HepG2 (cell line): ENCODE measurements around the gene SEMA3B. TPM values are rescaled to one million over a fixed set of nuclear protein-coding genes. Genes with fewer than 3 reads are reported as not detected.

ENCODE experiments used
- ADNP ChIP-seq: sonication (generic); formaldehyde crosslinking; IDR thresholded peaks from 2 replicates; pipeline ENCODE4 v1.4.0; 2020; ENCODE audit warnings: missing genetic modification reagents
- ARID2 ChIP-seq: sonication (generic); formaldehyde crosslinking; IDR thresholded peaks from 2 replicates; pipeline ENCODE4 v1.8.1; 2022; ENCODE audit warnings: mild to moderate bottlenecking, missing genetic modification reagents, borderline replicate concordance
- ATF2 ChIP-seq: sonication (generic); formaldehyde crosslinking; IDR thresholded peaks from 2 replicates; pipeline ENCODE4 v1.4.0; 2020; ENCODE audit warnings: missing genetic modification reagents
- ATF7-NPFF ChIP-seq: sonication (generic); formaldehyde crosslinking; IDR thresholded peaks from 2 replicates; pipeline ENCODE4 v1.8.1; 2023; ENCODE audit warnings: mild to moderate bottlenecking, low read depth, missing genetic modification reagents, moderate library complexity
- GTF2F1 ChIP-seq: fragments of 150-350 bp; IDR thresholded peaks from 2 replicates; pipeline ENCODE4 v1.6.1; 2014; ENCODE audit warnings: low read length
- HDAC1 ChIP-seq: sonication (generic); formaldehyde crosslinking; IDR thresholded peaks from 2 replicates; pipeline ENCODE4 v1.5.1; 2020; ENCODE audit warnings: mild to moderate bottlenecking, missing genetic modification reagents
- HNF1A ChIP-seq, 2 experiments: sonication (generic) in 1 of 2; formaldehyde crosslinking in 1 of 2; IDR thresholded peaks; 2 replicates each; pipeline versions ENCODE4 v1.4.0 to v1.6.1; 2016 to 2020; ENCODE audit warnings: borderline replicate concordance in 1 of 2, low read depth in 1 of 2, mild to moderate bottlenecking in 1 of 2, missing genetic modification reagents in 1 of 2
- KLF15 ChIP-seq: sonication (generic); formaldehyde crosslinking; IDR thresholded peaks from 2 replicates; pipeline ENCODE4 v1.8.1; 2023; ENCODE audit warnings: borderline replicate concordance, mild to moderate bottlenecking, inconsistent platforms, missing genetic modification reagents, mixed read lengths
- MED13 ChIP-seq: sonication (generic); formaldehyde crosslinking; IDR thresholded peaks from 2 replicates; pipeline ENCODE4 v1.5.0; 2020; ENCODE audit warnings: missing genetic modification reagents
- NFYB ChIP-seq: sonication (generic); formaldehyde crosslinking; IDR thresholded peaks from 2 replicates; pipeline ENCODE4 v1.4.0; 2020; ENCODE audit warnings: missing genetic modification reagents
- ONECUT2 ChIP-seq: sonication (generic); formaldehyde crosslinking; IDR thresholded peaks from 2 replicates; pipeline ENCODE4 v1.4.0; 2020; ENCODE audit warnings: missing genetic modification reagents
- POLR2G ChIP-seq: fragments of 200-400 bp; formaldehyde crosslinking; IDR thresholded peaks from 2 replicates; pipeline ENCODE4 v1.6.1; 2018; ENCODE audit warnings: mild to moderate bottlenecking, low read depth, low read length, moderate library complexity
- PRPF4 ChIP-seq: fragments of 200-400 bp; formaldehyde crosslinking; IDR thresholded peaks from 2 replicates; pipeline ENCODE4 v1.6.1; 2016; ENCODE audit warnings: low read length, low read depth; ENCODE audit not compliant: poor library complexity, severe bottlenecking
- RXRA ChIP-seq: sonication (generic); formaldehyde crosslinking; IDR thresholded peaks from 2 replicates; pipeline ENCODE4 v1.5.1; 2020; ENCODE audit warnings: missing genetic modification reagents
- SAFB2 ChIP-seq: sonication (generic); formaldehyde crosslinking; IDR thresholded peaks from 2 replicates; pipeline ENCODE4 v1.5.1; 2020; ENCODE audit warnings: missing genetic modification reagents, low read depth, mild to moderate bottlenecking, borderline replicate concordance
- SATB2 ChIP-seq: sonication (generic); formaldehyde crosslinking; IDR thresholded peaks from 2 replicates; pipeline ENCODE4 v1.5.0; 2020; ENCODE audit warnings: missing genetic modification reagents
- SRSF4 ChIP-seq: fragments of 200-400 bp; formaldehyde crosslinking; IDR thresholded peaks from one replicate; pipeline ENCODE4 v1.6.1; 2018; ENCODE audit warnings: mild to moderate bottlenecking, low read depth, low read length, moderate library complexity; ENCODE audit not compliant: poor library complexity, severe bottlenecking
- TP53 ChIP-seq: sonication (generic); formaldehyde crosslinking; conservative IDR thresholded peaks from 2 replicates; pipeline ENCODE4 v1.4.0; 2020; ENCODE audit warnings: missing genetic modification reagents
- ZBTB25 ChIP-seq: IDR thresholded peaks from 2 replicates; pipeline ENCODE4 v1.6.1; 2018; ENCODE audit warnings: missing genetic modification reagents
- ZFP91 ChIP-seq: sonication (generic); formaldehyde crosslinking; IDR thresholded peaks from 2 replicates; pipeline ENCODE4 v1.9.0; 2022; ENCODE audit warnings: missing genetic modification reagents, mild to moderate bottlenecking, borderline replicate concordance
- ZNF124 ChIP-seq: sonication (generic); formaldehyde crosslinking; IDR thresholded peaks from 2 replicates; pipeline ENCODE4 v1.4.0; 2020; ENCODE audit warnings: missing genetic modification reagents
- polyA plus RNA-seq, 8 experiments: library from polyadenylated mRNA; depleted of rRNA in 3 of 8; stranded (reverse) in 7 of 8; unstranded in 1 of 8; fragments of >200 nt; fragmentation: Illumina TruSeq in 4 of 8; extraction: Trizol in 4 of 8; gene quantifications; 2 replicates each; pipeline versions ENCODE4 v1.2.1 to v1.2.3, GENCODE V29; 2011 to 2016; ENCODE audit warnings: low read depth in 4 of 8, missing spikeins in 1 of 8, mixed read lengths in 1 of 8; ENCODE audit not compliant: insufficient read depth in 1 of 8
- total RNA-seq, 5 experiments: library from RNA; depleted of rRNA; stranded (reverse); fragments of >200 nt; fragmentation: Illumina TruSeq; extraction: Trizol; gene quantifications; 2 replicates each; pipeline ENCODE4 v1.2.3, GENCODE V29; 2016; ENCODE audit warnings: low read depth in 1 of 5

The SEMA3B gene
- total and polyA plus RNA-seq, 2 of the 13 experiments (the other 11 are each of a cell fraction or from before 2014, with no cell fraction given), result 93.2 to 158 TPM

- TF ChIP-seq NFYB, result no peak
- no peak for TF ChIP-seq ARID2 (CRISPR knock-in tag)
- no peak for TF ChIP-seq KLF15
- TF ChIP-seq SAFB2, result no peak; the same call in 1 of the 2 replicates
- no peak for TF ChIP-seq ONECUT2 (CRISPR knock-in tag)
- 0 out of 2 replicates have a peak, but pooled peaks have one; percentile 3 for TF ChIP-seq HDAC1 (CRISPR knock-in tag)
- TF ChIP-seq ADNP (CRISPR knock-in tag), result no peak
- TF ChIP-seq ATF7-NPFF (CRISPR knock-in tag), result 0 out of 2 replicates have a peak, but pooled peaks have one; percentile 28
- no peak for TF ChIP-seq SATB2 (CRISPR knock-in tag)
- no peak for TF ChIP-seq PRPF4
- no peak for TF ChIP-seq SRSF4
- TF ChIP-seq ATF2 (CRISPR knock-in tag), result peak; percentile 71; the same call in 1 of the 2 replicates
- no peak for TF ChIP-seq HNF1A (IDR thresholded peaks at IDR 0.05; ENCODE audit: low read depth)
- TF ChIP-seq HNF1A (CRISPR knock-in tag; IDR thresholded peaks at IDR 0.05; ENCODE audit: borderline replicate concordance), result peak; percentile 42; the same call in 1 of the 2 replicates
- peak; percentile 94 for TF ChIP-seq RXRA (CRISPR knock-in tag)
- 0 out of 2 replicates have a peak, but pooled peaks have one; percentile 58 for TF ChIP-seq ZFP91
- TF ChIP-seq GTF2F1, result no peak
- peak; percentile 48; the same call in 1 of the 2 replicates for TF ChIP-seq POLR2G
- 0 out of 2 replicates have a peak, but pooled peaks have one; percentile 18 for TF ChIP-seq MED13 (CRISPR knock-in tag)
- TF ChIP-seq TP53 (CRISPR knock-in tag), result no peak
- TF ChIP-seq ZNF124 (CRISPR knock-in tag), result 0 out of 2 replicates have a peak, but pooled peaks have one; percentile 36
- TF ChIP-seq ZBTB25, result no peak
These were observed 2.5 kb downstream of the SEMA3B start (continued) for GRCh38 chr3:50271314-50271936.
